ENCODE measurements around the gene ASB8. TPM values are rescaled to one million over a fixed set of nuclear protein-coding genes. Genes with fewer than 3 reads are reported as not detected.

ASB8 gene
- polyA plus RNA-seq, 2 of the 4 experiments (the other 2 are of a cell fraction): 16.2 to 25.6 TPM

GRCh38 chr12:48121522-48121921 is 35.8 kb downstream of the ASB8 start (continued):
- TF ChIP-seq REST (IDR thresholded peaks at IDR 0.05): no peak
- TF ChIP-seq CBX2 (IDR thresholded peaks at IDR 0.05; ENCODE audit: borderline replicate concordance, low read depth): no peak
- no peak for TF ChIP-seq KDM1A (IDR thresholded peaks at IDR 0.05; ENCODE audit: low read depth)
- TF ChIP-seq ATOH8 (CRISPR knock-in tag; IDR thresholded peaks at IDR 0.05; ENCODE audit: low read depth): no peak
- TF ChIP-seq JUNB (IDR thresholded peaks at IDR 0.05): no peak
- TF ChIP-seq HES2 (IDR thresholded peaks at IDR 0.05): no peak

DNA sequence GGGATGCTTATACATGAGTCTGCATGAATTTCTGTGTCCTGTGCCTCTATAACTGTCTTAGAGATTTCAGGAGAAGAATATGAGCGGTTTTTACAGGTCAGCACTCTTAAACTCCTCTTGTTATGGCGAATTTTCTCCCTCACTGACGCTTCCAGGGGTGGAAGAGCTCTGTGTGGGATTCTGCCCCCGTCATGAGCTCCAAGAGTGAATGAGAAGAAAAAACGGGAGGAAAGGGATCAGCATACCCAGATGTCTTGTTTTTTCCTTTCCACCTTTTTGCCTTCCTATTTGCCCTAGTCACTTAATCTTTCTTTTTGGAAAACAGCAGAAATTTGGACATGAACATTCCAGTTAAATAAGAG is 37.5 kb downstream of the ASB8 start:
- TF ChIP-seq MAFK (IDR thresholded peaks at IDR 0.05; ENCODE audit: partially characterized antibody) (peak; percentile 2), TP53 (CRISPR knock-in tag; IDR thresholded peaks at IDR 0.05) (no peak)
- ChIA-PET POLR2A (interaction anchor here (1.8 to 1.9 kb wide), 2 partner anchors 14 to 37 kb away, joined by 16 to 17 read pairs; partner anchors contain the start of genes ASB8 and SENP1), CTCF (interaction anchor here (0.9 to 2.1 kb wide), 5 partner anchors 11 to 498 kb away, joined by 3 to 6 read pairs (median 3); no protein-coding TSS in a partner anchor)
- ATAC-seq: no peak; a peak in 1 of 6 replicates
- Histone ChIP-seq H3K27ac (peak overlapping the region; percentile 74 to 88), H3K4me1 (peaks cover 16% of the 10 kb centered on the region), H3K4me2 (peak overlapping the region; percentile 89), H3K4me3 (peak overlapping the region; percentile 74), H3K9me3 (no peaks in the 10 kb centered on the region)
- FAIRE-seq: no peak
- WGBS (ENCODE audit: missing lambda C conversion rate): 15% methylated on average over 5 of the region's 5 CpGs
- no peak for DNase-seq (ENCODE audit: low read depth in 1 of 2, low spot score in 1 of 2)

GRCh38 chr12:48119078-48119833 is 38.1 kb downstream of the ASB8 start, which contains the start of gene PFKM:
Gene PFKM, plus strand, starts transcription at chr12:48119364. Its CDS starts 3,411 bp downstream, at chr12:48122775.
- FAIRE-seq: no peak
- peak; percentile 99 to 100 for ATAC-seq
- WGBS (ENCODE audit: missing lambda C conversion rate): 3% methylated on average over 20 of the region's 20 CpGs
- peak; percentile 92 to 93 for DNase-seq (ENCODE audit: low read depth in 1 of 2, low spot score in 1 of 2)
- Histone ChIP-seq H3K9me3 (no peaks in the 10 kb centered on the region), H3K27ac (peak within 1 kb of the TSS; percentile 74 to 88), H3K4me2 (peak within 1 kb of the TSS; percentile 89), H3K4me3 (peak within 1 kb of the TSS; percentile 74), H3K4me1 (peaks cover 16% of the 10 kb centered on the region)
- ChIA-PET POLR2A (interaction anchor here (1.8 to 1.9 kb wide), 2 partner anchors 14 to 38 kb away, joined by 16 to 17 read pairs; partner anchors contain the start of genes ASB8 and SENP1), CTCF (interaction anchor here (0.7 to 2.1 kb wide), 7 partner anchors 10 to 499 kb away, joined by 3 to 6 read pairs (median 3); no protein-coding TSS in a partner anchor)
- TF ChIP-seq MAX (IDR thresholded peaks at IDR 0.05): peak; percentile 50; the same call in 1 of the 2 replicates
- peak; percentile 47 for TF ChIP-seq POLR2A (IDR thresholded peaks at IDR 0.05; ENCODE audit: low read length)
- TF ChIP-seq JUN (IDR thresholded peaks at IDR 0.05): peak; percentile 17 to 42; a peak in 1 of 5 replicates
- no peak for TF ChIP-seq KDM1A (IDR thresholded peaks at IDR 0.05; ENCODE audit: low read depth)
- TF ChIP-seq CHD2 (IDR thresholded peaks at IDR 0.05; ENCODE audit: low read length, partially characterized antibody): peak; percentile 44

GRCh38 chr12:48118284-48118871 is 38.9 kb downstream of the ASB8 start:
- H3K4me3 ChIP-seq: peak overlapping the region; percentile 74
- DNase-seq (ENCODE audit: low read depth in 1 of 2, low spot score in 1 of 2) (no peak), FAIRE-seq (no peak), ATAC-seq (no peak)
- 10% methylated on average over 3 of the region's 3 CpGs for WGBS (ENCODE audit: missing lambda C conversion rate)
- H3K4me1 ChIP-seq: peaks cover 16% of the 10 kb centered on the region
- peak overlapping the region; percentile 45 to 72; a peak in 5 of 6 replicates for H3K27ac ChIP-seq
- no peaks in the 10 kb centered on the region for H3K9me3 ChIP-seq
- POLR2A ChIA-PET: interaction anchor here (1.8 kb wide), 1 partner anchor 13 kb away, joined by 17 read pairs; the partner anchor contains the start of gene SENP1
- CTCF ChIA-PET: interaction anchor here (0.9 to 2.1 kb wide), 3 partner anchors 12 to 500 kb away, joined by 3 to 6 read pairs (median 3); no protein-coding TSS in a partner anchor
- no peak for TF ChIP-seq MAFK (IDR thresholded peaks at IDR 0.05; ENCODE audit: partially characterized antibody)
- no peak for TF ChIP-seq MAZ (IDR thresholded peaks at IDR 0.05; ENCODE audit: borderline replicate concordance, low read depth, low read length)
- TF ChIP-seq ZFP36 (IDR thresholded peaks at IDR 0.05; ENCODE audit: borderline replicate concordance, partially characterized antibody): no peak
- TF ChIP-seq MYC (IDR thresholded peaks at IDR 0.05; ENCODE audit: borderline replicate concordance, low read length): no peak
- no peak for TF ChIP-seq HEYL (CRISPR knock-in tag; IDR thresholded peaks at IDR 0.05)
- TF ChIP-seq POLR2AphosphoS2 (conservative IDR thresholded peaks at IDR 0.05; ENCODE audit: low read length): no peak
- peak overlapping the region; percentile 89 for H3K4me2 ChIP-seq

Measured in A549 (cell line).